Measurements from ENCODE around the gene TMEM255A.
A peak's percentile ranks its signal among the peaks of the same experiment; 100 is the strongest.
"Not testable (repeated sequence)": the region's sequence is repeated elsewhere in the genome, so short reads cannot be mapped to it uniquely, and the experiment has no call there.

TMEM255A gene

GRCh38 chrX:120310861-120311726 lies at the start of gene TMEM255A:
TMEM255A (minus strand) TSS chrX:120311461; CDS start chrX:120311309, 152 bp downstream.
- DNase-seq = no peak

GRCh38 chrX:120358737-120359456 lies 47.6 kb upstream of the TMEM255A start:
- no peak for DNase-seq

- no peak for DNase-seq
These were observed 45.9 kb upstream of the TMEM255A start for GRCh38 chrX:120357186-120357585.

GRCh38 chrX:120356084-120356483 lies 44.8 kb upstream of the TMEM255A start:
- DNase-seq = no peak

- no peak for DNase-seq
These were observed 39.3 kb upstream of the TMEM255A start for GRCh38 chrX:120350450-120351138.

- not testable (repeated sequence) for DNase-seq
These were observed 33.3 kb upstream of the TMEM255A start for GRCh38 chrX:120344566-120344965.

GRCh38 chrX:120336899-120337298 lies 25.6 kb upstream of the TMEM255A start:
- no peak for DNase-seq

GRCh38 chrX:120335289-120335688 lies 24.0 kb upstream of the TMEM255A start:
- no peak for DNase-seq

DNA sequence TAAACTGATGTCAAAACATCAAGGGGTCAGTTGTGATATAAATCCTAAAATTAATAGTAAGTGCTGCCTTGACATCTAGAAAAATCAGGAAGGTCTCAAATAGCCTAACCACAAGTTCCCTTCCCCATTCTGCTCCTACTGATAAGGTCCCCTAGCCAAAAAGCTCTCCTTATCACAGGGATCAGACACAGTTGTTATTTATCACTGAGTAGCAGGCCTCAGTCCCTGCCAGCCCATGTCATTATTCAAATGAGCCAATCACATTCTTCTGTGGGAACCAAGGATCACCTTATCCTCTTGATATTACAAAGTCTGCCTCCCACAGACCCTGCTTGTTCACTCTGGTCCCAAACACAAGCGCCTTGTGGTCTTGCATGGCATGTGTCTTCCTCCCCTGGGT lies 23.3 kb upstream of the TMEM255A start:
- no peak for DNase-seq

- DNase-seq = no peak
These were observed 22.9 kb upstream of the TMEM255A start for GRCh38 chrX:120334151-120334550.

- DNase-seq = no peak
These were observed 21.1 kb upstream of the TMEM255A start for GRCh38 chrX:120332394-120332793.

- DNase-seq = no peak
These were observed 19.9 kb upstream of the TMEM255A start for GRCh38 chrX:120331116-120331515.

DNA sequence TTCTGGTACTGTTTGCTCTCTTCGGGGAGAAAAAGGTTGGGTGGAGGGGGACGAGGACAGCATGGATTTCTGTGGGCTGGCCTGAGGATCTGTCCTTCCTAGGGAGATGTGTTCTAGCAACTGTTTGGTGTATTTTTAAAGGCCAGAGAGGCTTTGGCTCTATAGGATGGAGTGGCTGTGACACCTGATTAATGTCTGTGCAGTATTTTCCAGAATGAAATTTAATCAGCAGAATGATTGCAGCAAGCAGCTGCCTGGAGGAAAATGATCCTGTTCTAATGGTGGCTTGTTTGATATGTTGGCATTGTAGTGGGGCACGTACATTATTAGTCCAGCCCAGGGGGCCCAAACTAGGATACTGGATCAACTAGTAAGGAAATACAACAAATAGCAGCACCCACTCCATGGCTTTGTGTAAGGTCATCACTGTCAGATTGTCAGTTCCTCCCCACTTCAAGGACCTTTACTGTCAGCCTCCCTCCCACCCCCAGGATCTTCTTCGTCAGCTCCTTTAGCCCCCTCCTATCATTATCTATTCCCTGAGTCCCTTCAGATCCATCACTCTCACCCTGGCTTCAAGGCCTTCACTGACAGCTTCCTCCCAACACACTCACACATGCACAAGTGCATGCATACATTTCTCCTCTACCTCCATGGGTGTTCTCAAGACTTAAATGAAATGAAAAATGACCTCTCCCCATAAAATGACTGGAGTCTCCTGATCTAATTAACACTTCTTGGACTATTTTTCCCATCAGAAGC lies 10.4 kb upstream of the TMEM255A start:
- DNase-seq = no peak

DNA sequence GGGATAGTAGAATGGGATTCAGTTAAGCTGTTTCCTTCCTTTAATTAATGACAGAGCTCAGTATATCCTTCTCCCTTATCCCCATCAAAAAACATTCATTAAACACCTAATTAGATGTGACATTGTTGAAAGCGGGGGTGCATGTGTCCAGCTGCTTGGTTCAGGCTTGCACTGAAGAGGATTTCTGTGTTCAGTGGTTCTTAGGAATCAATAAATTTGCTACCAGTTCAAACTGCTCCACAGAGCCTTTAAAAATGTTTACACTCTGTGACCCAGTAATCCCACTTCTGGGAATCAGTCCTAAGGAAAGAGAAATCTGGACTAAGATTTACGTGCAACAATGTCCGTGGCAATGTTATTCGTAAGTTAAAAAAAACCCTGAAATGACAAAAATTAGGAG lies 7.2 kb upstream of the TMEM255A start:
- DNase-seq = no peak

GRCh38 chrX:120316587-120317283 lies 5.5 kb upstream of the TMEM255A start:
- no peak for DNase-seq

GRCh38 chrX:120315776-120316175 lies 4.5 kb upstream of the TMEM255A start:
- DNase-seq = no peak

- no peak for DNase-seq
These were observed 434 bp upstream of the TMEM255A start for GRCh38 chrX:120311727-120312063.

DNA sequence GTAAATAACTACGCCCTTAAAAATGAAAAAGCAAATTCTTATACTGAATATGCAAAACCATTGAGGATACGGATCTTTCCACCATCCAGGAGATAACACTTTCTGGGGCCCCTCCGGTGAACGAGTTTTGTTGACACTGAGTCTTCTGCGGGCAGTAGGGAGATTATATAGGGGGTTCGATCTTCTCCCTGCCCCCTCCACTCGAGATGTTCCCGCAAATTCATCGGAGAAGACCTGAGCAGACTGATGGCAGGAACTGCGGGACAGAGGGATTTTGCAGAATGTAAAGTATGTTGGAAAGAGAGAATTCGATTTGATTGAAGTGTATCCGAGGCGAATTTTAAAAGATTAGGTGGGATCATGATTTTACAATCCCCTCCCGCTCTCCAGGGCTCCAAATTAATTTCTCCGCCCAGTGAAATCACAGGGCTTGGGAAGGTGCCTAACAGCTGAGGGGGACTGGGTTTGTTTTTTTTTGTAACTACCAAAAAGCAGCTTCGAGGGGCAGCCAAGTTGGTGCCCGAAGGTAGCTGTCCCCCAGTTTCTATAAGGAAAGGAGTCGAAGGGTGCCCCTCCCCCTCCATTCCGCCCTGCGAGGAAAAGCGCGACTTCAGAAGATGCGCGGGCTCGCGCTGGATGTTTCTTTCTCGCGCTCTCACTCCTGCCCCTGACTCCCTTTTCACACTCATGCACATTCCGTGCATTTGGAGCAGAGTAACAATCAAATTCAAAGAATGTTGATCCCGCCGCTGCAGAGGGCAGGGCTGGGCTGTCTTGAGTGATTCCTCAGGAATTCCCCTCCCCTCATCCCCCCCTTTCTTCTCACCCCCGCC lies 1.2 kb downstream of the TMEM255A start:
- DNase-seq = no peak

DNA sequence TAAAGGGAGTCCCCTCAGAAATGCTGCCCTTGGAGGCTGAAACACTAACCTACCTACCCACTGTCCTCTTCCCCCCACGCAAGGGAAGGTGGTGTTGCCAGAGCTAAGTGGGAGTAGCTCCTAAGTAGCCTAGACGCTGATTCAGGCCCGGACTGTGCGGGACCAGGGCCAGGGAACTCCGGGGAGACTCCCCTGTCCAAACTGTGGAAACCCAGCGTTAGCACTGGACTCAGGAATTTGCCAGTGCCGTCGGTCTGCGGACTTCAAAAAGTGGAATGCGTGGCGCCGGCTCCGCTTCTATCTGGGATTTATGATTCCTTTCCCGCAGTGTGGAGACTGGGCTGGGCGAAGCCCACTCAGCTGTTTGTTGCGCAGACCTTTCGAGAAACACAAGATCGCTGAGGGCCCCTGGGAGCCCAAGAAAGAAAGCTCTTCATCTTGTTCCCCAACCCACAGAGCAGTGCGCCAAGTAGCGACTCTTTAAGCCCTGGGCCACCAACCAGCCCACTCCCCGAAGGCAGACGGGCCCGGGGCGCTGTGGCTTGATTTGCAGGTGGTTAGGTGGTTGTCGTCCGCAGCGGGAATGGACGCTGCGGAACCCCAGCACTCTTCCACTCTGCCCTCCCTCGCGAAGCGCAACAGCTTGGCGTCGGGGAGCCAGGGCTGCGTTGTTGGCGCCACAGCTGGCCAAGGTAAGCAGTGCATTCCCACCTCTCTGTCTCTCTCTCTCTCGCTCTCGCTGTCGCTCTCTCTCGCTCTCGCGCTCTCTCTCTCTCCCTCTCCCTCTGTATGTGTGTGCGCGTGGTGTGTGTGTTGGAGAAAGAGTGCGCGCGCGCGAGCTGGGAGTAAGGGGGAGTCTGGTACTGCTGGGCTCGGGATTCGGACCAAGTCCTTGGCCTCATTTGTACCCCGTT lies 2.0 kb downstream of the TMEM255A start:
- peak; percentile 50 for DNase-seq

- DNase-seq = peak; percentile 34
These were observed 2.7 kb downstream of the TMEM255A start for GRCh38 chrX:120308558-120308957.
